NCI-H510A (cell line): ENCODE measurements around the gene RPL35.
"Not testable (repeated sequence)": the region's sequence is repeated elsewhere in the genome, so short reads cannot be mapped to it uniquely, and the experiment has no call there.

Source experiments
- DNase-seq: peaks from one replicate; lab custom pipeline; 2025; lab: John Stamatoyannopoulos, UW

The RPL35 gene

GRCh38 chr9:124852829-124853531 is 8.8 kb downstream of the RPL35 start, which contains the start of gene WDR38:
Gene WDR38 (plus strand): TSS chr9:124853460. CDS start chr9:124853532, 72 bp downstream.
- peak; percentile 35 for DNase-seq

- DNase-seq: no peak
Observed at GRCh38 chr9:124852121-124852828, 9.5 kb downstream of the RPL35 start.

DNA sequence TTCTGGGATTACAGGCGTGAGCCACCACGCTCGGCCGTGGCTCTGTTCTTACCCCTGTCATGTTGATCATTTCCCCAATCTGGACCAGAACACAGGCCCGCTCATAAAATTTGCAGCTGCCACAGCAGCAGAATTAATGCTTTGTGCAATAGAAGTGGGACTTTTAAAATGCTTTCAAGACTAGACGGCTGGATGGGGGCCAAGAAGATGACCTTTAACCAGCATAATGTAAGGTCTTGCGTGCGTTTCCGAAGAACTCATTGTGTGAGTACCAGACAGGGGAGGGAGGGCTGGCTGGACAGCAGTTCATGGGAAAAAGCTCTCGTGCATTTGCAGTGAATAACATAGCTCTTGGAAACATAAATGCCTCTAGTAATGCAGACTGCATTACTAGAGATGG is 12.0 kb downstream of the RPL35 start:
- no peak for DNase-seq

GRCh38 chr9:124846969-124847368 is 14.8 kb downstream of the RPL35 start:
- no peak for DNase-seq

DNA sequence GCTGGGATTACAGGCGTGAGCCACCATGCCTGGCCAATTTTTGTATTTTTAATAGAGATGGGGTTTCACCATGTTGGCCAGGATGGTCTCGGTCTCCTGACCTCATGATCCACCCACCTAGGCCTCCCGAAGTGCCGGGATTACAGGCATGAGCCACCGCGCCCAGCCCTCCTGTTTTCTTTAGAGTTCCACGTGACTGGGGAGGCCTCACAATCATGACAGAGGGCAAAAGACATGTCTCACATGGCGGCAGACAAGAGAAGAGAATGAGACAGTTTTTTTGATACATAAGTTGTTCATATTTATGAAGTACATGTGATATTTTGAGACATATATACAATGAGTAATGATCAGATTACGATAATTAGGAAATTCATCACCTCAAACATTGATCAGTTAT is 15.3 kb downstream of the RPL35 start:
- DNase-seq: not testable (repeated sequence)

- DNase-seq: no peak
Observed at GRCh38 chr9:124844291-124844690, 17.5 kb downstream of the RPL35 start.

GRCh38 chr9:124843456-124844034 is 18.2 kb downstream of the RPL35 start:
- no peak for DNase-seq

- no peak for DNase-seq
Observed at GRCh38 chr9:124841075-124841821, 20.5 kb downstream of the RPL35 start.

DNA sequence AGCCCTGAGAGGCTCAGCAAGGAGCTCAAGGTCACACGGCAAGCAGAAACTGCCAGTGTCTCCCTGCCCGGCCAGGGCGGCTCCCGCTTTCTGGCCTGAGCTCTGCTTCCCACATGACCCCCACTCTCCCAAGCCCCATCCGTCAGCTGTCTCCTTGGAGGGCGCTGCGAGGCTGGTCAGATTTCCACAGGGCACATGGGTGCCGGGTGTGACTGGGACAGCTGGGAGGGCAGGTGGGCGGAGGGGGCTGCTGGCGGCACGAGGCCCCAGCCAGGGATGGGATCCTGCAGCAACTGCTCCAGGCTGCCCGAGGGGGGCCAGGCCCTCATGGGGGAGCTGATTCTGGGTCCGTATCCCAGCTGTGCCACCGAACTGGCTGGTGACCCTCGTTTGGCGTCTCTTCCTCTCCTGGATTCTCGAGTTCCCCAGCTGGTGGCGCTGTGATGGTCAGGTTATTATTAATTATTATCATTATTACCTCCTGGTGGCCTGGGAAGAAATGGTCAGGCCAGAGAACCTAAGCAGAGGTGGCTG is 21.4 kb downstream of the RPL35 start:
- no peak for DNase-seq

- DNase-seq: no peak
Observed at GRCh38 chr9:124839612-124840299, 22.0 kb downstream of the RPL35 start.

DNA sequence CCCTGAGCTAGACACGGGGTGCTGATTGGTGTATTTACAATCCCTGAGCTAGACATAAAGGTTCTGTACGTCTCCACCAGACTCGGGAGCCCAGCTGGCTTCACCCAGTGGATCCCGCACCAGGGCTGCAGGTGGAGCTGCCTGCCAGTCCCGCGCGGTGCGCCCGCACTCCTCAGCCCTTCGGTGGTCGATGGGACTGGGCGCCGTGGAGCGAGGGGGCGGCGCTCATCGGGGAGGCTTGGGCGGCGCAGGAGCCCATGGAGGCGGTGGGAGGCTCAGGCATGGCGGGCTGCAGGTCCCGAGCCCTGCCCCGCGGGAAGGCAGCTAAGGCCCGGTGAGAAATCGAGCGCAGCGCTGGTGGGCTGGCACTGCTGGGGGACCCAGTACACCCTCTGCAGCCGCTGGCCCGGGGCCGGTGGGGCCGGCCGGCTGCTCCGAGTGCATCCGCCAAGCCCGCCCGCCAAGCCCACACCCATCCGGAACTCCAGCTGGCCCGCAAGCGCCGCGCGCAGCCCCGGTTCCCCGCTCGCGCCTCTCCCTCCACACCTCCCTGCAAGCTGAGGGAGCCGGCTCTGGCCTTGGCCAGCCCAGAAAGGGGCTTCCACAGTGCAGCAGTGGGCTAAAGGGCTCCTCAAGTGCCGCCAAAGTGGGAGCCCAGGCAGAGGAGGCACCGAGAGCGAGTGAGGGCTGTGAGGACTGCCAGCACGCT is 23.0 kb downstream of the RPL35 start:
- DNase-seq: not testable (repeated sequence)

DNA sequence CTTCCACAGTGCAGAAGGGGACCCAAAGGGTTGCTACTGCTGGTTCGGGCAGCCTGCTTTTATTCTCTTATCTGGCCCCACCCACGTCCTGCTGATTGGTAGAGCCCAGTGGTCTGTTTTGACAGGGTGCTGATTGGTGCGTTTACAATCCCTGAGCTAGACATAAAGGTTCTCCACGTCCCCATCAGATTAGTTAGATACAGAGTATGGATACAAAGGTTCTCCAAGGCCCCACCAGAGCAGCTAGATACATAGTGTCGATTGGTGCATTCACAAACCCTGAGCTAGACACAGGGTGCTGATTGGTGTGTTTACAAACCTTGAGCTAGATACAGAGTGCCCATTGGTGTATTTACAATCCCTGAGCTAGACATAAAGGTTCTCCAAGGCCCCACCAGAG is 23.6 kb downstream of the RPL35 start:
- not testable (repeated sequence) for DNase-seq

- peak; percentile 56 for DNase-seq
Observed at GRCh38 chr9:124835026-124835557, 26.7 kb downstream of the RPL35 start.

DNA sequence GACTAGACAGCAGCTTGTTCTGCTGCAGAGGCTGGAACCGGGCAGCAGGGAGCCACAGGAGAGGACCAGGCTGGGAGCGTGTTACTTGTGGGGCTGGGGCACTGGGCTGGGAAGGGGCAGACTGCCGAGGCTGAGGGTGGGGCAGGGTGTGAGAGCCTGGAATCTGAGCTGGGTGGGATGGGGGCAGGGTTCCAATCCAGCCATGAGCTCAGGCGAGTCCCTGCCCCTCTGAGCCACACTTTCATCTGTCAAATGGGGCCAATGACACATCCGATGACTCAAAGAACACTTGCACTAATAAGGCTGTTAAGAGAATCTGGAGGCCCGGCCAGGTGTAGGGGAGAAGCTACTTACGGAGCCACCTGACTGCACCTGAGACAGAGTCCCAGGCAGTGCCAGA is 27.2 kb downstream of the RPL35 start:
- DNase-seq: no peak

GRCh38 chr9:124831642-124832364 is 30.0 kb downstream of the RPL35 start:
- DNase-seq: no peak

- DNase-seq: no peak
Observed at GRCh38 chr9:124830593-124830992, 31.2 kb downstream of the RPL35 start.

- no peak for DNase-seq
Observed at GRCh38 chr9:124829334-124829669, 32.5 kb downstream of the RPL35 start.

- no peak for DNase-seq
Observed at GRCh38 chr9:124828489-124829333, 33.0 kb downstream of the RPL35 start.
